ENCODE results near the gene TRIO.

Gene TRIO

GRCh38 chr5:14556015-14556414 is 412.9 kb downstream of the TRIO start:
- H2BK15ac ChIP-seq (ENCODE audit: low read length), result no peak overlapping the region
- H3K18ac ChIP-seq (ENCODE audit: low read length), result no peak overlapping the region
- no peak overlapping the region for H3K14ac ChIP-seq (ENCODE audit: low read length)
- H3K9ac ChIP-seq (ENCODE audit: low read depth, low read length, poor library complexity), result no peak overlapping the region
- no peak overlapping the region for H3K4ac ChIP-seq (ENCODE audit: low read length)
- H2BK12ac ChIP-seq (ENCODE audit: low read length), result no peak overlapping the region
- peaks cover 0 to 5% of the 10 kb centered on the region in 2 donors for H3K4me1 ChIP-seq (ENCODE audit: control insufficient read depth in 2 of 2, insufficient read depth in 1 of 2, low read depth in 1 of 2, low read length in 2 of 2)
- DNase-seq (ENCODE audit: low spot score), result no peak
- no peak overlapping the region for H2BK120ac ChIP-seq (ENCODE audit: low read depth, low read length)
- H4K91ac ChIP-seq (ENCODE audit: low read depth, low read length, poor library complexity), result no peak overlapping the region
- no peak overlapping the region for H4K8ac ChIP-seq (ENCODE audit: low read depth, low read length)
- H2AFZ ChIP-seq (ENCODE audit: low read length), result no peak overlapping the region
- no peaks in the 10 kb centered on the region for H3K36me3 ChIP-seq (replicated peaks in 1 of 2; ENCODE audit: control insufficient read depth in 2 of 2, insufficient read depth in 2 of 2, low read length in 2 of 2)
- no peaks in the 10 kb centered on the region for H3K9me3 ChIP-seq (replicated peaks in 1 of 2; ENCODE audit: control insufficient read depth in 2 of 2, insufficient read depth in 1 of 2, low read depth in 1 of 2, low read length in 2 of 2)
- no peak overlapping the region for H3K4me3 ChIP-seq (ENCODE audit: low read length in 2 of 2)
- H3K23ac ChIP-seq (ENCODE audit: low read depth, low read length, poor library complexity), result no peak overlapping the region
- no peaks in the 10 kb centered on the region for H3K79me1 ChIP-seq (ENCODE audit: low read depth, low read length)
- no peak overlapping the region for H3K27ac ChIP-seq (replicated peaks; ENCODE audit: low read length)
- no peak overlapping the region for H2BK5ac ChIP-seq (ENCODE audit: low read length)
- no peak overlapping the region for H3K4me2 ChIP-seq (ENCODE audit: insufficient read depth, low read length, poor library complexity, severe bottlenecking)
- no peaks in the 10 kb centered on the region for H3K27me3 ChIP-seq (ENCODE audit: control insufficient read depth in 3 of 3, insufficient read depth in 3 of 3, low read depth in 1 of 3, low read length in 3 of 3)
- no CpG with 5 or more reads among the region's 2 CpGs for WGBS, 2 donors (ENCODE audit: extremely low coverage in 2 of 2, insufficient read length in 2 of 2, insufficient replicate concordance in 1 of 2)
- no peak overlapping the region for H2AK5ac ChIP-seq (ENCODE audit: low read depth, low read length)

- no peak overlapping the region for H3K14ac ChIP-seq (ENCODE audit: low read length)
- H2BK5ac ChIP-seq (ENCODE audit: low read length), result no peak overlapping the region
- no peaks in the 10 kb centered on the region for H3K9me3 ChIP-seq (replicated peaks in 1 of 2; ENCODE audit: control insufficient read depth in 2 of 2, insufficient read depth in 1 of 2, low read depth in 1 of 2, low read length in 2 of 2)
- H3K23ac ChIP-seq (ENCODE audit: low read depth, low read length, poor library complexity), result no peak overlapping the region
- no peak for DNase-seq (ENCODE audit: low spot score)
- H4K8ac ChIP-seq (ENCODE audit: low read depth, low read length), result no peak overlapping the region
- no peak overlapping the region for H2AFZ ChIP-seq (ENCODE audit: low read length)
- no peak overlapping the region for H3K9ac ChIP-seq (ENCODE audit: low read depth, low read length, poor library complexity)
- H3K4me2 ChIP-seq (ENCODE audit: insufficient read depth, low read length, poor library complexity, severe bottlenecking), result no peak overlapping the region
- H3K4me1 ChIP-seq (ENCODE audit: control insufficient read depth in 2 of 2, insufficient read depth in 1 of 2, low read depth in 1 of 2, low read length in 2 of 2), result peaks cover 0 to 5% of the 10 kb centered on the region in 2 donors
- H3K79me1 ChIP-seq (ENCODE audit: low read depth, low read length), result no peaks in the 10 kb centered on the region
- H4K91ac ChIP-seq (ENCODE audit: low read depth, low read length, poor library complexity), result no peak overlapping the region
- no peaks in the 10 kb centered on the region for H3K27me3 ChIP-seq (ENCODE audit: control insufficient read depth in 3 of 3, insufficient read depth in 3 of 3, low read depth in 1 of 3, low read length in 3 of 3)
- H3K36me3 ChIP-seq (replicated peaks in 1 of 2; ENCODE audit: control insufficient read depth in 2 of 2, insufficient read depth in 2 of 2, low read length in 2 of 2), result no peaks in the 10 kb centered on the region
- H2AK5ac ChIP-seq (ENCODE audit: low read depth, low read length), result no peak overlapping the region
- H3K4ac ChIP-seq (ENCODE audit: low read length), result no peak overlapping the region
- H3K27ac ChIP-seq (replicated peaks; ENCODE audit: low read length), result no peak overlapping the region
- H2BK120ac ChIP-seq (ENCODE audit: low read depth, low read length), result no peak overlapping the region
- H2BK15ac ChIP-seq (ENCODE audit: low read length), result no peak overlapping the region
- no peak overlapping the region for H3K4me3 ChIP-seq (ENCODE audit: low read length in 2 of 2)
- H3K18ac ChIP-seq (ENCODE audit: low read length), result no peak overlapping the region
- WGBS, 2 donors (ENCODE audit: extremely low coverage in 2 of 2, insufficient read length in 2 of 2, insufficient replicate concordance in 1 of 2), result no CpG with 5 or more reads among the region's 8 CpGs
- no peak overlapping the region for H2BK12ac ChIP-seq (ENCODE audit: low read length)
Measured at GRCh38 chr5:14557203-14557770, 414.1 kb downstream of the TRIO start.

- Histone ChIP-seq H4K91ac (ENCODE audit: low read depth, low read length, poor library complexity) (no peak overlapping the region), H3K9me3 (replicated peaks in 1 of 2; ENCODE audit: control insufficient read depth in 2 of 2, insufficient read depth in 1 of 2, low read depth in 1 of 2, low read length in 2 of 2) (no peaks in the 10 kb centered on the region), H2BK5ac (ENCODE audit: low read length) (no peak overlapping the region), H3K4me1 (ENCODE audit: control insufficient read depth in 2 of 2, insufficient read depth in 1 of 2, low read depth in 1 of 2, low read length in 2 of 2) (peaks cover 0 to 5% of the 10 kb centered on the region in 2 donors), H3K79me1 (ENCODE audit: low read depth, low read length) (no peaks in the 10 kb centered on the region), H3K27ac (replicated peaks; ENCODE audit: low read length) (no peak overlapping the region), H2BK120ac (ENCODE audit: low read depth, low read length) (no peak overlapping the region), H2AFZ (ENCODE audit: low read length) (no peak overlapping the region), H3K23ac (ENCODE audit: low read depth, low read length, poor library complexity) (no peak overlapping the region), H2BK15ac (ENCODE audit: low read length) (no peak overlapping the region), H2AK5ac (ENCODE audit: low read depth, low read length) (no peak overlapping the region), H4K8ac (ENCODE audit: low read depth, low read length) (no peak overlapping the region), H3K4me3 (ENCODE audit: low read length in 2 of 2) (no peak overlapping the region), H3K36me3 (replicated peaks in 1 of 2; ENCODE audit: control insufficient read depth in 2 of 2, insufficient read depth in 2 of 2, low read length in 2 of 2) (no peaks in the 10 kb centered on the region), H3K18ac (ENCODE audit: low read length) (no peak overlapping the region), H3K4ac (ENCODE audit: low read length) (no peak overlapping the region), H3K4me2 (ENCODE audit: insufficient read depth, low read length, poor library complexity, severe bottlenecking) (no peak overlapping the region), H3K27me3 (ENCODE audit: control insufficient read depth in 3 of 3, insufficient read depth in 3 of 3, low read depth in 1 of 3, low read length in 3 of 3) (no peaks in the 10 kb centered on the region), H2BK12ac (ENCODE audit: low read length) (no peak overlapping the region), H3K9ac (ENCODE audit: low read depth, low read length, poor library complexity) (no peak overlapping the region), H3K14ac (ENCODE audit: low read length) (no peak overlapping the region)
- no peak for DNase-seq (ENCODE audit: low spot score)
- WGBS, 2 donors (ENCODE audit: extremely low coverage in 2 of 2, insufficient read length in 2 of 2, insufficient replicate concordance in 1 of 2), result no CpG with 5 or more reads among the region's 8 CpGs
Measured at GRCh38 chr5:14557791-14558415, 414.8 kb downstream of the TRIO start.

Data from neuronal stem cell (in vitro differentiated cells).